B cell (primary cell): ENCODE results near the gene CARD8. TPM values are rescaled to one million over a fixed set of nuclear protein-coding genes. Genes with fewer than 3 reads are reported as not detected.

Experiments
- ATAC-seq: fragments of 200-7000 bp; cut with Tn5 transposase; one replicate; pipeline ENCODE4 v1.10.0; 2021; ENCODE audit warnings: low read depth, mild to moderate bottlenecking, moderate number of reproducible peaks, moderate library complexity
- CTCF ChIA-PET: fragments of 350-600 bp; sonication (Branson Sonifier 250); formaldehyde crosslinking; loops from one replicate; lab custom pipeline; 2021; ENCODE audit warnings: antibody characterized with exemption, inconsistent platforms; lab: Charles Lee
- POLR2A ChIA-PET: fragments of 350-600 bp; sonication (Branson Sonifier 250); formaldehyde crosslinking; loops from one replicate; lab custom pipeline; 2021; ENCODE audit warnings: antibody characterized with exemption; lab: Charles Lee
- DNase-seq: peaks from one replicate; pipeline ENCODE4 v3.0.0; 2013
- H2AFZ ChIP-seq: 2 replicates; pipeline ENCODE4 v1.6.1; 2012; ENCODE audit warnings: mild to moderate bottlenecking, low read depth, low read length; ENCODE audit not compliant: insufficient read depth, poor library complexity, severe bottlenecking
- H3K27ac ChIP-seq, 2 donors: 1 replicate in 1 of 2; 2 replicates in 1 of 2; pipeline ENCODE4 v1.5.1; 2012 to 2013; ENCODE audit warnings: low read length in 2 of 2, mild to moderate bottlenecking in 2 of 2, moderate library complexity in 1 of 2
- H3K27me3 ChIP-seq, 4 experiments: fragments of 200-600 bp in 1 of 4; sonication (generic) in 1 of 4; replicated peaks in 1 of 4; 1 replicate in 2 of 4; 2 replicates in 2 of 4; pipeline versions ENCODE4 v1.6.1 to v1.7.0; 2013 to 2016; ENCODE audit warnings: low read length in 3 of 4, mild to moderate bottlenecking in 2 of 4, mixed read lengths in 1 of 4, moderate library complexity in 1 of 4; ENCODE audit not compliant: insufficient read depth in 4 of 4, control insufficient read depth in 3 of 4; ENCODE audit errors: control extremely low read depth in 1 of 4
- H3K36me3 ChIP-seq, 2 experiments: replicated peaks in 1 of 2; 1 replicate in 1 of 2; 2 replicates in 1 of 2; pipeline versions ENCODE4 v1.6.1 to v1.7.1; 2013; ENCODE audit warnings: low read length in 1 of 2; ENCODE audit not compliant: insufficient read depth in 2 of 2, control insufficient read depth in 1 of 2; ENCODE audit errors: control extremely low read depth in 1 of 2, extremely low read depth in 1 of 2
- H3K4me1 ChIP-seq, 2 donors: fragments of 200-600 bp in 1 of 2; sonication (generic) in 1 of 2; 1 replicate in 1 of 2; 2 replicates in 1 of 2; pipeline versions ENCODE4 v1.5.1 to v1.6.1; 2013 to 2017; ENCODE audit warnings: low read length in 2 of 2; ENCODE audit not compliant: control insufficient read depth in 2 of 2, insufficient read depth in 2 of 2
- H3K4me2 ChIP-seq: replicated peaks from 2 replicates; pipeline ENCODE3; 2012; ENCODE audit warnings: mild to moderate bottlenecking, low read depth, low read length; ENCODE audit not compliant: poor library complexity, severe bottlenecking
- H3K4me3 ChIP-seq, 5 experiments: fragments of 200-600 bp in 1 of 5; sonication (generic) in 1 of 5; 1 replicate in 3 of 5; 2 replicates in 2 of 5; pipeline versions ENCODE4 v1.5.1 to v1.7.0; 2011 to 2016; ENCODE audit warnings: low read length in 4 of 5, mild to moderate bottlenecking in 4 of 5, low read depth in 2 of 5, control low read depth in 1 of 5, moderate library complexity in 1 of 5; ENCODE audit not compliant: insufficient read depth in 1 of 5; ENCODE audit errors: control extremely low read depth in 1 of 5, extremely low read depth in 1 of 5
- H3K79me2 ChIP-seq: fragments of 200-600 bp; sonication (generic); one replicate; pipeline ENCODE4 v1.6.0; 2016; ENCODE audit warnings: low read length; ENCODE audit not compliant: control insufficient read depth, insufficient read depth
- H3K9ac ChIP-seq: fragments of 200-600 bp; sonication (generic); 2 replicates; pipeline ENCODE4 v1.6.1; 2017; ENCODE audit warnings: mild to moderate bottlenecking, low read length, moderate library complexity
- H3K9me3 ChIP-seq, 3 donors: one replicate each; pipeline versions ENCODE4 v1.6.1 to v1.7.1; 2013; ENCODE audit warnings: low read length in 2 of 3; ENCODE audit not compliant: control insufficient read depth in 2 of 3, insufficient read depth in 1 of 3; ENCODE audit errors: control extremely low read depth in 1 of 3
- H4K20me1 ChIP-seq: 2 replicates; pipeline ENCODE4 v1.6.0; 2012; ENCODE audit warnings: mild to moderate bottlenecking, low read length; ENCODE audit not compliant: insufficient read depth, control insufficient read depth, poor library complexity, severe bottlenecking
- H3K27ac Mint-ChIP-seq: one replicate; pipeline ENCODE4 v1.8.0; 2021; ENCODE audit warnings: mixed read lengths
- H3K27me3 Mint-ChIP-seq: one replicate; pipeline ENCODE4 v1.8.0; 2021; ENCODE audit warnings: mixed read lengths
- H3K4me1 Mint-ChIP-seq: one replicate; pipeline ENCODE4 v1.8.0; 2021; ENCODE audit warnings: mixed read lengths
- H3K4me3 Mint-ChIP-seq: one replicate; pipeline ENCODE4 v1.8.0; 2021; ENCODE audit warnings: mixed read lengths
- H3K9me3 Mint-ChIP-seq: one replicate; pipeline ENCODE4 v1.8.0; 2022; ENCODE audit warnings: mixed read lengths; ENCODE audit not compliant: insufficient read depth
- EZH2 ChIP-seq: IDR thresholded peaks from 2 replicates; pipeline ENCODE4 v1.6.1; 2012; ENCODE audit warnings: borderline replicate concordance, low read depth, mild to moderate bottlenecking, moderate library complexity, low read length; ENCODE audit not compliant: insufficient read depth, poor library complexity, severe bottlenecking
- WGBS: methylation state at CpG from one replicate; pipeline ENCODE4 v1.1.5; 2013; ENCODE audit warnings: missing lambda C conversion rate; ENCODE audit not compliant: insufficient coverage; 5-methylcytosine and 5-hydroxymethylcytosine counted together
- intact Hi-C: fragments of 100-400 bp; cut with micrococcal nuclease; formaldehyde crosslinking; loops from one replicate; pipeline ENCODE4 v1.10.0; 2022
- polyA plus RNA-seq: library from polyadenylated mRNA; depleted of rRNA; stranded (reverse); fragments of >200 nt; gene quantifications from 2 replicates; pipeline ENCODE4 v1.2.3, GENCODE V29; 2012
- total RNA-seq, 2 donors: library from RNA; stranded (reverse); fragments of 120-200 nt in 1 of 2; gene quantifications; 1 replicate in 1 of 2; 2 replicates in 1 of 2; pipeline versions ENCODE4 v1.2.3 to v1.2.4, GENCODE V29; 2013 to 2022
- TF ChIP-seq, protein P1 (sequence below): fragments of 200-600 bp; IDR thresholded peaks from one replicate; pipeline ENCODE4 v1.8.0; 2022; ENCODE audit warnings: antibody characterized with exemption, mild to moderate bottlenecking

CARD8 gene
- total and polyA plus RNA-seq, 2 donors (not counting 1 experiment from before 2014, with no cell fraction given), result 92.0 to 161 TPM

DNA sequence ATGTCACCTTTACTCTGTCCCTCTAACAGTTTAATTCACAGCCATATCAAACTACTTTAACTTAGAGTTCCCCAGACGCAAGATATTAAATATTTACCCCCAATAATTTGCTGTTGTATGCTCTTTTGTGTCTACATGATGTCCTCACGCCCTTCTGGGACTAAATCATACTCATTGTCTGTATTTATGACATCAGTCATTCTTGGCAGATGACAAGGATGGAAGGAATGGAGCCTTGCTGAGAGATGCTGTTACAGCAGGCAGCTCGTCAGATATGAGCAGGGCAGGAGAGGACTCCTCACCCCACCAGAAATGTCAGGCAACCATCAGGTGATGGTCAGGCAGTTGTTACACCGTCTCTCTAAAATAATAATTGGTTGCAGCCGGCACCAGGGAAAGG is 41.8 kb downstream of the CARD8 start:
- Histone ChIP-seq H4K20me1 (no peaks in the 10 kb centered on the region), H3K9me3 (no peaks in the 10 kb centered on the region), H3K4me3 (no peak overlapping the region), H3K4me2 (no peak overlapping the region), H2AFZ (no peak overlapping the region), H3K27me3 (no peaks in the 10 kb centered on the region), H3K79me2 (no peaks in the 10 kb centered on the region), H3K4me1 (no peaks in the 10 kb centered on the region), H3K36me3 (peaks cover 15 to 64% of the 10 kb centered on the region in 2 experiments), H3K9ac (no peak overlapping the region), H3K27ac (no peak overlapping the region)
- H3K9me3 Mint-ChIP-seq, result no peaks in the 10 kb centered on the region
- no peak for TF ChIP-seq EZH2
- TF ChIP-seq, protein P1, sequence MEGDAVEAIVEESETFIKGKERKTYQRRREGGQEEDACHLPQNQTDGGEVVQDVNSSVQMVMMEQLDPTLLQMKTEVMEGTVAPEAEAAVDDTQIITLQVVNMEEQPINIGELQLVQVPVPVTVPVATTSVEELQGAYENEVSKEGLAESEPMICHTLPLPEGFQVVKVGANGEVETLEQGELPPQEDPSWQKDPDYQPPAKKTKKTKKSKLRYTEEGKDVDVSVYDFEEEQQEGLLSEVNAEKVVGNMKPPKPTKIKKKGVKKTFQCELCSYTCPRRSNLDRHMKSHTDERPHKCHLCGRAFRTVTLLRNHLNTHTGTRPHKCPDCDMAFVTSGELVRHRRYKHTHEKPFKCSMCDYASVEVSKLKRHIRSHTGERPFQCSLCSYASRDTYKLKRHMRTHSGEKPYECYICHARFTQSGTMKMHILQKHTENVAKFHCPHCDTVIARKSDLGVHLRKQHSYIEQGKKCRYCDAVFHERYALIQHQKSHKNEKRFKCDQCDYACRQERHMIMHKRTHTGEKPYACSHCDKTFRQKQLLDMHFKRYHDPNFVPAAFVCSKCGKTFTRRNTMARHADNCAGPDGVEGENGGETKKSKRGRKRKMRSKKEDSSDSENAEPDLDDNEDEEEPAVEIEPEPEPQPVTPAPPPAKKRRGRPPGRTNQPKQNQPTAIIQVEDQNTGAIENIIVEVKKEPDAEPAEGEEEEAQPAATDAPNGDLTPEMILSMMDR, result no peak
- WGBS, result 100% methylated on average over 3 of the region's 5 CpGs
- POLR2A ChIA-PET, result no interaction called here
- no peak overlapping the region for H3K27ac Mint-ChIP-seq
- intact Hi-C loops, result no loop called here
- peaks cover 4% of the 10 kb centered on the region for H3K4me1 Mint-ChIP-seq
- CTCF ChIA-PET, result no interaction called here
- no peak for DNase-seq
- H3K4me3 Mint-ChIP-seq, result no peak overlapping the region
- no peaks in the 10 kb centered on the region for H3K27me3 Mint-ChIP-seq
- no peak for ATAC-seq

DNA sequence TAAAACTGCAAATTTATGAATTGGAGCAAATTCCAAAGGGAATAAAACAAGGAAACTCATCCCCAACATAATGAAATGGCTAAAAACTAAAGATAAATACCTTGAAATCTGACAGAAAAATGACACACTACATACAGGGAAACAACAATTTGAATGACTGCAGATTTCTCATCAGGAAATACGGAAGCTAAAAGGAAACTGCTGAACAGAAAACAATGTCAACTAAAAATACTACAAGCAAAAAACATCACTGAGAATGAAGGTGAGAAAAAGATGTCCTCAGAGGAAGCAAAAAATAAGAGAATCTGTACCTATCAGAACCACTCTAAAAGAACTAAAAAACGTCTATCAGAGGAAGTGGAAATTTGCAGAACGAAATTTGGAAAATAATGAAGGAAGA is 45.7 kb downstream of the CARD8 start:
- no peak overlapping the region for H2AFZ ChIP-seq
- no peak overlapping the region for H3K4me2 ChIP-seq
- H4K20me1 ChIP-seq, result no peaks in the 10 kb centered on the region
- no peak for TF ChIP-seq EZH2
- TF ChIP-seq, protein P1, result no peak
- no peak overlapping the region for H3K4me3 ChIP-seq
- H3K27me3 ChIP-seq, result no peaks in the 10 kb centered on the region
- H3K79me2 ChIP-seq, result no peaks in the 10 kb centered on the region
- DNase-seq, result no peak
- WGBS, result no CpG with 5 or more reads among the region's 3 CpGs
- peak overlapping the region in 1 of 2 donors; percentile 42 for H3K27ac ChIP-seq
- peaks cover 0 to 6% (median 0%) of the 10 kb centered on the region in 3 donors for H3K9me3 ChIP-seq
- H3K9ac ChIP-seq, result no peak overlapping the region
- POLR2A ChIA-PET, result no interaction called here
- Mint-ChIP-seq H3K27me3 (no peaks in the 10 kb centered on the region), H3K9me3 (no peaks in the 10 kb centered on the region), H3K4me1 (peaks cover 16% of the 10 kb centered on the region), H3K4me3 (no peak overlapping the region), H3K27ac (peak overlapping the region; percentile 67)
- peaks cover 0 to 4% of the 10 kb centered on the region in 2 donors for H3K4me1 ChIP-seq
- peaks cover 9 to 33% of the 10 kb centered on the region in 2 experiments for H3K36me3 ChIP-seq
- CTCF ChIA-PET, result no interaction called here
- ATAC-seq, result no peak
- intact Hi-C loops, result no loop called here
